DMS79 (cell line): ENCODE results near the gene DOP1B.

Source experiments
- DNase-seq: peaks from one replicate; lab custom pipeline; 2025; lab: John Stamatoyannopoulos, UW

DOP1B gene

GRCh38 chr21:36202726-36203602 is 46.3 kb downstream of the DOP1B start:
- DNase-seq, result no peak

- no peak for DNase-seq
Observed at GRCh38 chr21:36203603-36203889, 46.9 kb downstream of the DOP1B start.

GRCh38 chr21:36204980-36205379 is 48.4 kb downstream of the DOP1B start:
- no peak for DNase-seq

GRCh38 chr21:36205962-36206361 is 49.3 kb downstream of the DOP1B start:
- no peak for DNase-seq
